Ectodermal cell (in vitro differentiated cells): ENCODE measurements around the gene MRPS35.
"Not testable (repeated sequence)": the region's sequence is repeated elsewhere in the genome, so short reads cannot be mapped to it uniquely, and the experiment has no call there.

Experiments used
- H3K27ac ChIP-seq: 2 replicates; pipeline ENCODE4 v1.7.0; 2013; ENCODE audit warnings: mild to moderate bottlenecking, low read depth, low read length; ENCODE audit not compliant: insufficient read depth, poor library complexity, severe bottlenecking
- H3K27me3 ChIP-seq: 2 replicates; pipeline ENCODE4 v1.7.0; 2013; ENCODE audit warnings: mild to moderate bottlenecking, low read length; ENCODE audit not compliant: insufficient read depth, control insufficient read depth, poor library complexity, severe bottlenecking
- H3K36me3 ChIP-seq: one replicate; pipeline ENCODE4 v1.7.0; 2013; ENCODE audit warnings: low read length; ENCODE audit not compliant: control insufficient read depth, insufficient read depth
- H3K4me1 ChIP-seq: one replicate; pipeline ENCODE4 v1.7.0; 2013; ENCODE audit warnings: low read length; ENCODE audit not compliant: control insufficient read depth, insufficient read depth
- H3K4me3 ChIP-seq: 2 replicates; pipeline ENCODE4 v1.7.0; 2013; ENCODE audit warnings: low read depth, low read length, control low read depth; ENCODE audit not compliant: insufficient read depth
- H3K9me3 ChIP-seq: 2 replicates; pipeline ENCODE4 v1.7.0; 2013; ENCODE audit warnings: mild to moderate bottlenecking, low read length, moderate library complexity; ENCODE audit not compliant: control insufficient read depth
- WGBS, 2 experiments: methylation state at CpG; one replicate each; pipeline ENCODE4 v1.1.7; 2013; ENCODE audit warnings: missing lambda C conversion rate in 2 of 2; 5-methylcytosine and 5-hydroxymethylcytosine counted together

MRPS35 gene

GRCh38 chr12:27734321-27734720 lies 23.7 kb downstream of the MRPS35 start:
- not testable (repeated sequence) for H3K36me3 ChIP-seq, H3K27ac ChIP-seq, H3K4me3 ChIP-seq, H3K4me1 ChIP-seq, H3K27me3 ChIP-seq, H3K9me3 ChIP-seq
- WGBS, 2 experiments: 91 to 95% methylated on average over 9 of the region's 9 CpGs

GRCh38 chr12:27743601-27744000 lies 33.0 kb downstream of the MRPS35 start:
- no peak overlapping the region for H3K4me3 ChIP-seq
- no peaks in the 10 kb centered on the region for H3K4me1 ChIP-seq
- no peak overlapping the region for H3K27ac ChIP-seq
- peaks cover 6% of the 10 kb centered on the region for H3K36me3 ChIP-seq
- no peaks in the 10 kb centered on the region for H3K9me3 ChIP-seq
- no peaks in the 10 kb centered on the region for H3K27me3 ChIP-seq
- whole genome bisulfite sequencing, 2 experiments: 97 to 98% methylated on average over 4 to 5 of the region's 5 CpGs

GRCh38 chr12:27745734-27746133 lies 35.1 kb downstream of the MRPS35 start:
- not testable (repeated sequence) for H3K9me3 ChIP-seq, H3K4me1 ChIP-seq, H3K27me3 ChIP-seq, H3K4me3 ChIP-seq, H3K36me3 ChIP-seq, H3K27ac ChIP-seq
- WGBS, 2 experiments: 90 to 100% methylated on average over 1 of the region's 1 CpG

- H3K27ac ChIP-seq: no peak overlapping the region
- peaks cover 6% of the 10 kb centered on the region for H3K36me3 ChIP-seq
- H3K4me3 ChIP-seq: no peak overlapping the region
- no peaks in the 10 kb centered on the region for H3K27me3 ChIP-seq
- H3K4me1 ChIP-seq: no peaks in the 10 kb centered on the region
- H3K9me3 ChIP-seq: no peaks in the 10 kb centered on the region
- WGBS, 2 experiments: 96 to 100% methylated on average over 1 to 3 of the region's 3 CpGs
These were observed 36.6 kb downstream of the MRPS35 start for GRCh38 chr12:27747111-27747820.

GRCh38 chr12:27751386-27752047 lies 40.9 kb downstream of the MRPS35 start:
- Histone ChIP-seq H3K36me3 (no peaks in the 10 kb centered on the region), H3K4me1 (peaks cover 6% of the 10 kb centered on the region), H3K9me3 (no peaks in the 10 kb centered on the region), H3K27ac (no peak overlapping the region), H3K4me3 (no peak overlapping the region), H3K27me3 (no peaks in the 10 kb centered on the region)
- 92 to 93% methylated on average over 15 of the region's 15 CpGs for WGBS, 2 experiments

GRCh38 chr12:27754795-27755194 lies 44.2 kb downstream of the MRPS35 start:
- no peaks in the 10 kb centered on the region for H3K9me3 ChIP-seq
- no peak overlapping the region for H3K4me3 ChIP-seq
- no peak overlapping the region for H3K27ac ChIP-seq
- no peaks in the 10 kb centered on the region for H3K27me3 ChIP-seq
- peaks cover 6% of the 10 kb centered on the region for H3K4me1 ChIP-seq
- WGBS, 2 experiments: 85 to 96% methylated on average over 3 of the region's 3 CpGs
- H3K36me3 ChIP-seq: no peaks in the 10 kb centered on the region

GRCh38 chr12:27756670-27757195 lies 46.1 kb downstream of the MRPS35 start:
- no peak overlapping the region for H3K27ac ChIP-seq
- H3K9me3 ChIP-seq: no peaks in the 10 kb centered on the region
- WGBS, 2 experiments: 82 to 89% methylated on average over 7 of the region's 7 CpGs
- no peak overlapping the region for H3K4me3 ChIP-seq
- H3K4me1 ChIP-seq: peaks cover 6% of the 10 kb centered on the region
- H3K27me3 ChIP-seq: no peaks in the 10 kb centered on the region
- no peaks in the 10 kb centered on the region for H3K36me3 ChIP-seq

GRCh38 chr12:27762757-27763156 lies 52.1 kb downstream of the MRPS35 start:
- no peak overlapping the region for H3K27ac ChIP-seq
- 94 to 98% methylated on average over 2 of the region's 2 CpGs for WGBS, 2 experiments
- H3K4me1 ChIP-seq: no peaks in the 10 kb centered on the region
- H3K9me3 ChIP-seq: no peaks in the 10 kb centered on the region
- H3K27me3 ChIP-seq: no peaks in the 10 kb centered on the region
- H3K4me3 ChIP-seq: no peak overlapping the region
- H3K36me3 ChIP-seq: no peaks in the 10 kb centered on the region

- H3K27me3 ChIP-seq: no peaks in the 10 kb centered on the region
- no peaks in the 10 kb centered on the region for H3K36me3 ChIP-seq
- no peak overlapping the region for H3K27ac ChIP-seq
- 97% methylated on average over 3 of the region's 3 CpGs for WGBS, 2 experiments
- H3K4me3 ChIP-seq: no peak overlapping the region
- no peaks in the 10 kb centered on the region for H3K9me3 ChIP-seq
- H3K4me1 ChIP-seq: no peaks in the 10 kb centered on the region
These were observed 56.0 kb downstream of the MRPS35 start for GRCh38 chr12:27766587-27766986.

- H3K4me3 ChIP-seq: no peak overlapping the region
- no peaks in the 10 kb centered on the region for H3K36me3 ChIP-seq
- H3K4me1 ChIP-seq: no peaks in the 10 kb centered on the region
- 93% methylated on average over 8 of the region's 8 CpGs for WGBS, 2 experiments
- no peak overlapping the region for H3K27ac ChIP-seq
- no peaks in the 10 kb centered on the region for H3K9me3 ChIP-seq
- no peaks in the 10 kb centered on the region for H3K27me3 ChIP-seq
These were observed 58.6 kb downstream of the MRPS35 start for GRCh38 chr12:27769142-27769673.
